GM21515 (cell line): ENCODE measurements around the gene PHF12.

Experiments
- ATAC-seq: cut with Tn5 transposase; IDR thresholded peaks from one replicate; pipeline ENCODE4 v1.9.1; 2021; ENCODE audit not compliant: unreplicated experiment

Gene PHF12

GRCh38 chr17:28951428-28951990 lies at the start of gene PHF12:
Gene PHF12 (minus strand): TSS chr17:28951518. CDS start chr17:28950960, 558 bp downstream.
- ATAC-seq = peak; percentile 58

- no peak for ATAC-seq
Observed at GRCh38 chr17:29000973-29001372, 49.7 kb upstream of the PHF12 start.

- ATAC-seq = no peak
Observed at GRCh38 chr17:28999206-28999605, 47.9 kb upstream of the PHF12 start.

- no peak for ATAC-seq
Observed at GRCh38 chr17:28997806-28998205, 46.5 kb upstream of the PHF12 start.

- ATAC-seq = no peak
Observed at GRCh38 chr17:28996554-28997096, 45.3 kb upstream of the PHF12 start.

GRCh38 chr17:28993645-28994426 lies 42.5 kb upstream of the PHF12 start:
- ATAC-seq = no peak

GRCh38 chr17:28992625-28993600 lies 41.6 kb upstream of the PHF12 start:
- ATAC-seq = no peak

GRCh38 chr17:28992185-28992584 lies 40.9 kb upstream of the PHF12 start:
- ATAC-seq = no peak

GRCh38 chr17:28991779-28992178 lies 40.5 kb upstream of the PHF12 start:
- no peak for ATAC-seq

GRCh38 chr17:28989028-28989427 lies 37.7 kb upstream of the PHF12 start:
- ATAC-seq = no peak

- ATAC-seq = no peak
Observed at GRCh38 chr17:28988475-28988874, 37.2 kb upstream of the PHF12 start.

- no peak for ATAC-seq
Observed at GRCh38 chr17:28986714-28987655, 35.7 kb upstream of the PHF12 start.

- no peak for ATAC-seq
Observed at GRCh38 chr17:28985950-28986713, 34.8 kb upstream of the PHF12 start.

GRCh38 chr17:28983286-28984230 lies 32.2 kb upstream of the PHF12 start:
- no peak for ATAC-seq

GRCh38 chr17:28982131-28982793 lies 30.9 kb upstream of the PHF12 start:
- ATAC-seq = no peak

- no peak for ATAC-seq
Observed at GRCh38 chr17:28978356-28978964, 27.1 kb upstream of the PHF12 start.

GRCh38 chr17:28977659-28978355 lies 26.5 kb upstream of the PHF12 start:
- ATAC-seq = no peak
